Activated naive CD8-positive, alpha-beta T cell treated with anti-CD3 and anti-CD28 coated beads for 36 hours (primary cell): ENCODE measurements around the gene LMX1B. TPM values are rescaled to one million over a fixed set of nuclear protein-coding genes. Genes with fewer than 3 reads are reported as not detected.

Source experiments
- DNase-seq: peaks from one replicate; pipeline ENCODE4 v3.0.0; 2021
- H3K27ac Mint-ChIP-seq: one replicate; pipeline ENCODE4 v1.8.0; 2022; ENCODE audit warnings: mild to moderate bottlenecking, moderate library complexity, mixed read lengths
- H3K27me3 Mint-ChIP-seq: one replicate; pipeline ENCODE4 v1.8.0; 2022; ENCODE audit warnings: mild to moderate bottlenecking, mixed read lengths
- H3K36me3 Mint-ChIP-seq: one replicate; pipeline ENCODE4 v1.8.0; 2021; ENCODE audit warnings: mild to moderate bottlenecking, mixed read lengths
- H3K4me1 Mint-ChIP-seq: one replicate; pipeline ENCODE4 v1.8.0; 2021; ENCODE audit warnings: mixed read lengths
- H3K4me3 Mint-ChIP-seq: one replicate; pipeline ENCODE4 v1.8.0; 2022; ENCODE audit warnings: mild to moderate bottlenecking, moderate library complexity, mixed read lengths
- H3K9me3 Mint-ChIP-seq: one replicate; pipeline ENCODE4 v1.8.0; 2022; ENCODE audit warnings: mixed read lengths
- total RNA-seq, 2 experiments: library from RNA; stranded (reverse); gene quantifications; one replicate each; pipeline ENCODE4 v1.2.3, GENCODE V29; 2021

Gene LMX1B
- total RNA-seq, 2 experiments from 2014 or later, result not detected

- no peaks in the 10 kb centered on the region for H3K4me1 Mint-ChIP-seq
- H3K27ac Mint-ChIP-seq, result no peak overlapping the region
- DNase-seq, result no peak
- no peak overlapping the region for H3K4me3 Mint-ChIP-seq
- H3K9me3 Mint-ChIP-seq, result no peaks in the 10 kb centered on the region
- no peaks in the 10 kb centered on the region for H3K36me3 Mint-ChIP-seq
- peaks cover 65% of the 10 kb centered on the region for H3K27me3 Mint-ChIP-seq
Observed at GRCh38 chr9:126589349-126589748, 24.4 kb upstream of the LMX1B start.

- Mint-ChIP-seq H3K36me3 (no peaks in the 10 kb centered on the region), H3K4me1 (no peaks in the 10 kb centered on the region), H3K4me3 (no peak overlapping the region), H3K27ac (no peak overlapping the region), H3K9me3 (peaks cover 1% of the 10 kb centered on the region), H3K27me3 (peaks cover 56% of the 10 kb centered on the region)
- DNase-seq, result no peak
Observed at GRCh38 chr9:126591083-126591482, 22.6 kb upstream of the LMX1B start.

GRCh38 chr9:126591922-126592321, 21.8 kb upstream of the LMX1B start:
- H3K4me1 Mint-ChIP-seq, result no peaks in the 10 kb centered on the region
- no peak overlapping the region for H3K27ac Mint-ChIP-seq
- no peak for DNase-seq
- no peak overlapping the region for H3K4me3 Mint-ChIP-seq
- peaks cover 56% of the 10 kb centered on the region for H3K27me3 Mint-ChIP-seq
- H3K36me3 Mint-ChIP-seq, result no peaks in the 10 kb centered on the region
- peaks cover 1% of the 10 kb centered on the region for H3K9me3 Mint-ChIP-seq

- DNase-seq, result no peak
- H3K27me3 Mint-ChIP-seq, result peaks cover 58% of the 10 kb centered on the region
- H3K4me3 Mint-ChIP-seq, result no peak overlapping the region
- H3K4me1 Mint-ChIP-seq, result no peaks in the 10 kb centered on the region
- H3K36me3 Mint-ChIP-seq, result no peaks in the 10 kb centered on the region
- peaks cover 1% of the 10 kb centered on the region for H3K9me3 Mint-ChIP-seq
- no peak overlapping the region for H3K27ac Mint-ChIP-seq
Observed at GRCh38 chr9:126592461-126592860, 21.3 kb upstream of the LMX1B start.

- Mint-ChIP-seq H3K27ac (no peak overlapping the region), H3K4me1 (no peaks in the 10 kb centered on the region), H3K36me3 (no peaks in the 10 kb centered on the region), H3K27me3 (peaks cover 48% of the 10 kb centered on the region), H3K9me3 (peaks cover 1% of the 10 kb centered on the region), H3K4me3 (no peak overlapping the region)
- no peak for DNase-seq
Observed at GRCh38 chr9:126595982-126596381, 17.7 kb upstream of the LMX1B start.

GRCh38 chr9:126599047-126599650, 14.6 kb upstream of the LMX1B start:
- Mint-ChIP-seq H3K9me3 (peaks cover 1% of the 10 kb centered on the region), H3K4me1 (no peaks in the 10 kb centered on the region), H3K36me3 (no peaks in the 10 kb centered on the region)

GRCh38 chr9:126604059-126605055, 9.4 kb upstream of the LMX1B start:
- Mint-ChIP-seq H3K27ac (no peak overlapping the region), H3K27me3 (peaks cover 52% of the 10 kb centered on the region), H3K9me3 (no peaks in the 10 kb centered on the region), H3K36me3 (no peaks in the 10 kb centered on the region), H3K4me3 (no peak overlapping the region), H3K4me1 (no peaks in the 10 kb centered on the region)
- DNase-seq, result no peak

More at GRCh38 chr9:126599047-126599650, 14.6 kb upstream of the LMX1B start:
- Mint-ChIP-seq H3K4me3 (no peak overlapping the region), H3K27me3 (peaks cover 45% of the 10 kb centered on the region), H3K27ac (no peak overlapping the region)
- no peak for DNase-seq

GRCh38 chr9:126605792-126606482, 7.8 kb upstream of the LMX1B start:
- no peaks in the 10 kb centered on the region for H3K9me3 Mint-ChIP-seq
- no peaks in the 10 kb centered on the region for H3K4me1 Mint-ChIP-seq
- H3K36me3 Mint-ChIP-seq, result no peaks in the 10 kb centered on the region
- no peak for DNase-seq
- peaks cover 62% of the 10 kb centered on the region for H3K27me3 Mint-ChIP-seq
- H3K4me3 Mint-ChIP-seq, result no peak overlapping the region
- H3K27ac Mint-ChIP-seq, result no peak overlapping the region

- H3K36me3 Mint-ChIP-seq, result no peaks in the 10 kb centered on the region
- no peaks in the 10 kb centered on the region for H3K9me3 Mint-ChIP-seq
- H3K27me3 Mint-ChIP-seq, result peaks cover 65% of the 10 kb centered on the region
- DNase-seq, result no peak
- no peak overlapping the region for H3K4me3 Mint-ChIP-seq
- H3K27ac Mint-ChIP-seq, result no peak overlapping the region
- peaks cover 3% of the 10 kb centered on the region for H3K4me1 Mint-ChIP-seq
Observed at GRCh38 chr9:126606483-126606870, 7.3 kb upstream of the LMX1B start.

GRCh38 chr9:126607086-126607485, 6.6 kb upstream of the LMX1B start:
- Mint-ChIP-seq H3K4me3 (no peak overlapping the region), H3K4me1 (peaks cover 6% of the 10 kb centered on the region), H3K36me3 (no peaks in the 10 kb centered on the region), H3K27ac (no peak overlapping the region), H3K27me3 (peaks cover 69% of the 10 kb centered on the region), H3K9me3 (no peaks in the 10 kb centered on the region)
- no peak for DNase-seq

GRCh38 chr9:126607731-126608130, 6.0 kb upstream of the LMX1B start:
- peaks cover 7% of the 10 kb centered on the region for H3K4me1 Mint-ChIP-seq
- peaks cover 72% of the 10 kb centered on the region for H3K27me3 Mint-ChIP-seq
- H3K36me3 Mint-ChIP-seq, result no peaks in the 10 kb centered on the region
- H3K9me3 Mint-ChIP-seq, result no peaks in the 10 kb centered on the region
- H3K4me3 Mint-ChIP-seq, result no peak overlapping the region
- H3K27ac Mint-ChIP-seq, result no peak overlapping the region
- no peak for DNase-seq

GRCh38 chr9:126608551-126608950, 5.2 kb upstream of the LMX1B start:
- H3K4me3 Mint-ChIP-seq, result no peak overlapping the region
- no peak overlapping the region for H3K27ac Mint-ChIP-seq
- no peaks in the 10 kb centered on the region for H3K9me3 Mint-ChIP-seq
- no peaks in the 10 kb centered on the region for H3K36me3 Mint-ChIP-seq
- H3K27me3 Mint-ChIP-seq, result peaks cover 79% of the 10 kb centered on the region
- DNase-seq, result no peak
- H3K4me1 Mint-ChIP-seq, result peaks cover 10% of the 10 kb centered on the region

- no peak for DNase-seq
Observed at GRCh38 chr9:126609191-126609590, 4.5 kb upstream of the LMX1B start.

GRCh38 chr9:126609711-126610388, 3.9 kb upstream of the LMX1B start:
- peaks cover 15% of the 10 kb centered on the region for H3K4me1 Mint-ChIP-seq
- H3K36me3 Mint-ChIP-seq, result no peaks in the 10 kb centered on the region
- H3K4me3 Mint-ChIP-seq, result no peak overlapping the region
- no peak overlapping the region for H3K27ac Mint-ChIP-seq
- peaks cover 82% of the 10 kb centered on the region for H3K27me3 Mint-ChIP-seq
- no peak for DNase-seq
- H3K9me3 Mint-ChIP-seq, result no peaks in the 10 kb centered on the region

More at GRCh38 chr9:126609191-126609590, 4.5 kb upstream of the LMX1B start:
- Mint-ChIP-seq H3K4me1 (peaks cover 10% of the 10 kb centered on the region), H3K9me3 (no peaks in the 10 kb centered on the region), H3K27me3 (peaks cover 76% of the 10 kb centered on the region), H3K27ac (no peak overlapping the region), H3K4me3 (no peak overlapping the region), H3K36me3 (no peaks in the 10 kb centered on the region)

- Mint-ChIP-seq H3K4me1 (peaks cover 16% of the 10 kb centered on the region), H3K36me3 (no peaks in the 10 kb centered on the region), H3K27me3 (peaks cover 88% of the 10 kb centered on the region), H3K4me3 (no peak overlapping the region), H3K9me3 (no peaks in the 10 kb centered on the region), H3K27ac (no peak overlapping the region)
- no peak for DNase-seq
Observed at GRCh38 chr9:126611193-126611591, 2.5 kb upstream of the LMX1B start.
